Heart left ventricle (tissue), 13 donors: ENCODE measurements around the gene CDK8.

ENCODE experiments used
- CTCF ChIP-seq, 12 donors: fragments of 200-600 bp; sonication (generic) in 4 of 12; IDR thresholded peaks; one replicate each; pipeline versions ENCODE4 v1.5.0 to v1.8.0; 2018 to 2022; ENCODE audit warnings: antibody characterized with exemption in 12 of 12, mild to moderate bottlenecking in 5 of 12
- POLR2A ChIP-seq, 2 donors: fragments of 450-650 bp; IDR thresholded peaks; one replicate each; pipeline ENCODE4 v1.6.1; 2017; ENCODE audit warnings: antibody characterized with exemption in 2 of 2, mild to moderate bottlenecking in 2 of 2, moderate library complexity in 2 of 2
- donor health status: ischemic (EF 13 %, LVEDD 7.1; RV severe dilation, severe dysfunction).
- donor health status: DM: no; HTN: yes; CAD: no.
- donor health status: DM: no; HTN: no; CAD: no.
- donor health status: ischemic (EF 25% LVEDD 6.9; RV normal size, moderate dysfunction).
- donor health status: ischemic (EF 25% LVEDD 5.7; RV mildly dilated, moderate dysfunction).
- donor health status: ischemic (EF 35%, LVEDD 5.7; RV mildly dilated, moderate dysfunction).
- donor health status: nonischemic (EF 11% LVEDD 7.7; RV severe dilation, severe dysfunction).
- donor health status: DM: yes; HTN: yes; CAD: no.
- donor health status: PGD.
- donor health status: ischemic (EF 29% LVEDD 5.4; RV normal size, mild dysfunction).
- donor health status: nonischemic (EF 23%, LVEDD 6.1; RV moderate dilation, normal function).

GRCh38 chr13:26220575-26220974, 33.4 kb upstream of the CDK8 start:
- TF ChIP-seq CTCF (IDR thresholded peaks at IDR 0.05) (no peak), POLR2A (IDR thresholded peaks at IDR 0.05) (no peak)
